ENCODE results near the gene MAP4K3.

DNA sequence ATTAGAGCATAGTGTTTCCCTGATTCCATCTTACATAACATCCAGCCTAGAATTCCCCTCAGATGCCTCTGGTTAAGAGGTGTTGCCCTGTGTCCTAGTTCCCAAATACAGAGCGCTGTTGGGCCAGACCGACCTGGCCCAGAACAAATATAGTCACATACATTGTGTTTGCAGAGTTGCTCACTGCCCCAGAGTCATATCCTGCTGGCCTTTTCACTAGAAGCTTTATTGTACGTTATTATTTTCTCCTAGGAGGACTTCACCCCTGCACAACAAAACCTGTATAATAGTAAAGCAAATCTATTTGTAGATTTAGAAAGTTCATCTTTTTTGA, 11.1 kb upstream of the MAP4K3 start:
- no peak for TF ChIP-seq CTCF (IDR thresholded peaks at IDR 0.05)
- TF ChIP-seq EP300 (IDR thresholded peaks at IDR 0.05): no peak
